Skeletal muscle satellite cell (primary cell): ENCODE data around the gene ADAMTS16.

Experiments
- H3K27me3 ChIP-seq: 2 replicates; pipeline ENCODE4 v1.7.0; 2013; ENCODE audit warnings: low read length; ENCODE audit not compliant: control insufficient read depth, insufficient read depth
- H3K36me3 ChIP-seq: 2 replicates; pipeline ENCODE4 v1.7.0; 2013; ENCODE audit warnings: mild to moderate bottlenecking, control low read depth, low read length; ENCODE audit not compliant: insufficient read depth
- H3K4me1 ChIP-seq: 2 replicates; pipeline ENCODE4 v1.7.0; 2013; ENCODE audit warnings: low read length; ENCODE audit not compliant: control insufficient read depth, insufficient read depth
- H3K4me2 ChIP-seq: 2 replicates; pipeline ENCODE4 v1.7.0; 2013; ENCODE audit warnings: mild to moderate bottlenecking, low read length
- H3K4me3 ChIP-seq: 2 replicates; pipeline ENCODE4 v1.7.0; 2013; ENCODE audit warnings: low read length
- H3K9ac ChIP-seq: 2 replicates; pipeline ENCODE4 v1.7.0; 2013; ENCODE audit warnings: mild to moderate bottlenecking, low read depth, low read length, moderate library complexity
- H3K9me3 ChIP-seq: replicated peaks from 2 replicates; pipeline ENCODE4 v1.7.0; 2013; ENCODE audit warnings: mild to moderate bottlenecking, control low read depth, low read length

The ADAMTS16 gene

GRCh38 chr5:5323551-5323950 lies 183.4 kb downstream of the ADAMTS16 start:
- Histone ChIP-seq H3K4me3 (no peak overlapping the region), H3K4me1 (peaks cover 7% of the 10 kb centered on the region), H3K9me3 (no peaks in the 10 kb centered on the region), H3K27me3 (peaks cover 27% of the 10 kb centered on the region), H3K4me2 (no peak overlapping the region), H3K9ac (no peak overlapping the region), H3K36me3 (no peaks in the 10 kb centered on the region)

DNA sequence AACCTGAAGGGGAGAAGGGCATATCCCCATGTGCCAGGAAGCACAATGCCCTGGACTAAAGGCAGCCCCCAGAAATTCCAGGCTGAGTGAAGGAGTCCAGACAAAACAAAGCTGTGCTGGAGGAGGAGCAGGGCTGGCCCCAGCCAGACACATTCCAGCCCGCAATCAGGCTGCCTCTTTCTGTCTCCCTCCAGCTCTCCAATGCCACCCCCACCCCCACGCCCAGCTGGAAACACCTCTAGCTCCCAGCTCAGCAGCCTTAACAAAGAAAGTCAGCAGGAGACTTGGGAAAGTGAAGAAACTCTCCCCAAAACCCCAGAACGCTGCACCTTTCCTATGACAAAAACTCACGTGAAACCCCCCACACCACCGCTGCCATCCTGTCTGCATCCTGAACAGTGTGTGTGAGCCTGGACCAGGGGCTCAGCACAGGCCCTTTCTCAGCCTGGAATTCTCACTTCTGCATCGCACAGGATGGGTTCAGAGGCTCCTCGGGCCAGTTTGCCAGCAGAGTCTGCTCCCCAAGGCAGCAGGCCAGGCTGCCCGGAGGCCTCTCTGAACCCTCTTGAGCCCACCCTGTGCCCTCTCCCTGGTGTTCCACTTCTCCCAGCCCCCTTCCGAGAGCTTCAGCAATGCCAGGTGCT lies 186.1 kb downstream of the ADAMTS16 start:
- Histone ChIP-seq H3K9me3 (no peaks in the 10 kb centered on the region), H3K4me2 (no peak overlapping the region), H3K36me3 (no peaks in the 10 kb centered on the region), H3K9ac (no peak overlapping the region), H3K27me3 (peaks cover 24% of the 10 kb centered on the region), H3K4me1 (no peaks in the 10 kb centered on the region), H3K4me3 (no peak overlapping the region)

DNA sequence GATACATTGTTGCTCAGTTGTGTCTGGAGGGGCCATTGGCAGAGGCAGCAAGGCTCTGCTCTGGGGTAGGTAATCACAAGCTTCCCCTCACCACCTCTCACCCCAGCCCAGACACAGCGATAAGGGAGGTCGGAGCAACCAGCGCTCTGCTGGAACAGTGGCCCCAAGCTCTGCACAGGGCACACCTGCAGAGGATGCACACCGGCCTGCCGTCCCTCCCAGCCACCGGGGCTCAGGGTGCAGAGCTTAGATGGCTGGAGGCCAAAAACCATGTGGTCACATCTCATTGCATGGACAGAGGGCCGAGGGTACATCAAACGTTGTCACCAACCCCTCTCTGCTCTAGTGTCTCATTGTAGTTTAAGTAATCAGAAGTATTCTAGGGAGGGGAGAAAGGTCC lies 187.0 kb downstream of the ADAMTS16 start:
- no peak overlapping the region for H3K4me3 ChIP-seq

GRCh38 chr5:5330728-5331452 lies 190.8 kb downstream of the ADAMTS16 start:
- Histone ChIP-seq H3K9me3 (no peaks in the 10 kb centered on the region), H3K9ac (no peak overlapping the region), H3K36me3 (no peaks in the 10 kb centered on the region), H3K4me3 (no peak overlapping the region), H3K4me1 (peaks cover 13% of the 10 kb centered on the region), H3K4me2 (no peak overlapping the region), H3K27me3 (peaks cover 14% of the 10 kb centered on the region)

More for the DNA sequence above, 187.0 kb downstream of the ADAMTS16 start:
- Histone ChIP-seq H3K9ac (no peak overlapping the region), H3K4me1 (no peaks in the 10 kb centered on the region), H3K9me3 (no peaks in the 10 kb centered on the region), H3K36me3 (no peaks in the 10 kb centered on the region), H3K4me2 (no peak overlapping the region), H3K27me3 (peaks cover 24% of the 10 kb centered on the region)

DNA sequence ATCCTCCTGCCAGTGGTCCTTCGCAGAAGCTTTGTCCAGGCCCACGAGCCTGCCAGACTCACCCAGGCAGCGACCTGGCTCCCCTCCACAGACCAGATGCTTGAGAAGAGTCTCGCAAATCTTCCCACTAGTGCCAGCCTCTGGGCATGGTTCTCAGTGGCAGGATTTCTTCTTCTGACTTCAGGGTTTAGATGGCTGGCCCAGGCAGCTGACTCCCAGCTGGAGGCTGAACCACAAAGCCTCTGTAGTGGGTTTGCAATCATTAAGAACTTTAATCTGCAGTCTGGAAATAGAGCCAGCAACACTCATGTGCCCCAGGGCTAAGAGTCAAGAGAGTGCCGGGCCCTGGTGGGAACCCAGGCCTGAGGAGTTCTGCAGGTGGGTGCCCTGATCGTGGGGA lies 191.7 kb downstream of the ADAMTS16 start:
- Histone ChIP-seq H3K9me3 (no peaks in the 10 kb centered on the region), H3K4me1 (peaks cover 23% of the 10 kb centered on the region), H3K27me3 (peaks cover 14% of the 10 kb centered on the region), H3K4me3 (no peak overlapping the region), H3K4me2 (no peak overlapping the region), H3K36me3 (no peaks in the 10 kb centered on the region), H3K9ac (no peak overlapping the region)

DNA sequence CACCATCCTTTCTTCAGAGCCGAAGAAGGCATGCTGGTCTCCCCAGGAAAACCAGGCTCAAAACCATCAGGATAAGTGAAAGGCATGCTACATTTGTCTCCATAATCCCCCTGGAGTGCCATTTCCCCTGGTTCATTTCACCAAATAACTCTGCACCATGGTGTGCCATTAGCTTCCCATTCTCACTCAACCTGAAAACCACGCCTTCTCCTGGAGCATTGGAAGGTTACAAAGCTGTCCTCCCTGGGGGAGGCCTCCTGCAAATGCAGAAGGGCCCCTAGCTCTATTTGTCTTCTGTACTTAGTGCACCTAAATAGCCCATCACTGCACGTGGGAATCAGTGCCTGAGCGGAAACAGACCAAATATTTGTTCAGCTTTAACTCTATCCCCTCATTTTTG lies 192.2 kb downstream of the ADAMTS16 start:
- no peaks in the 10 kb centered on the region for H3K36me3 ChIP-seq
- H3K4me3 ChIP-seq: no peak overlapping the region
- peaks cover 24% of the 10 kb centered on the region for H3K4me1 ChIP-seq
- H3K9me3 ChIP-seq: no peaks in the 10 kb centered on the region
- no peak overlapping the region for H3K9ac ChIP-seq
- no peak overlapping the region for H3K4me2 ChIP-seq
- H3K27me3 ChIP-seq: peaks cover 13% of the 10 kb centered on the region

DNA sequence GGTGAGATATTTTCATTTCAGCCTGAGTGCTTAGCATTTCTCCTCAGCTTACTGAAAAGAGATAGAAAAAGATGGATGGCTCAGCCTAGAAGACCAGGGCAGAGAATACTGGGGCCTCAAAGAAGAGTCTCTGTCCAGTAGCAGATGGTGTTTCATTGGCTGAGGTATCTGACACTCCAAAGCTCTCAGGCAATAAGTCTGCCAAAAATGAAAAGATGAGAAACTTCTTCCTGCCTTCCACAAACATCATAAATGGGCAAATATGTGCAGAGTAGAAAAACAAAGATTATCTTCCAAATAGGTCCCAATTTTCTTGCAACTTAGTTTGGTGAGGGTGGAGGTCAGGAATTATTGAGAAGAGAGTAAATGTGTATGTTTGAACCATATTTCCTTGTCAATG lies 195.0 kb downstream of the ADAMTS16 start:
- peaks cover 3% of the 10 kb centered on the region for H3K27me3 ChIP-seq
- H3K4me3 ChIP-seq: no peak overlapping the region
- peak overlapping the region; percentile 58 for H3K4me2 ChIP-seq

GRCh38 chr5:5335700-5336264 lies 195.7 kb downstream of the ADAMTS16 start:
- Histone ChIP-seq H3K4me2 (peak overlapping the region; percentile 58), H3K36me3 (no peaks in the 10 kb centered on the region), H3K4me3 (no peak overlapping the region), H3K9ac (peak overlapping the region; percentile 1), H3K27me3 (peaks cover under 1% of the 10 kb centered on the region), H3K9me3 (no peaks in the 10 kb centered on the region), H3K4me1 (peaks cover 37% of the 10 kb centered on the region)

More for the DNA sequence above, 195.0 kb downstream of the ADAMTS16 start:
- Histone ChIP-seq H3K9ac (no peak overlapping the region), H3K9me3 (no peaks in the 10 kb centered on the region), H3K36me3 (no peaks in the 10 kb centered on the region), H3K4me1 (peaks cover 32% of the 10 kb centered on the region)

DNA sequence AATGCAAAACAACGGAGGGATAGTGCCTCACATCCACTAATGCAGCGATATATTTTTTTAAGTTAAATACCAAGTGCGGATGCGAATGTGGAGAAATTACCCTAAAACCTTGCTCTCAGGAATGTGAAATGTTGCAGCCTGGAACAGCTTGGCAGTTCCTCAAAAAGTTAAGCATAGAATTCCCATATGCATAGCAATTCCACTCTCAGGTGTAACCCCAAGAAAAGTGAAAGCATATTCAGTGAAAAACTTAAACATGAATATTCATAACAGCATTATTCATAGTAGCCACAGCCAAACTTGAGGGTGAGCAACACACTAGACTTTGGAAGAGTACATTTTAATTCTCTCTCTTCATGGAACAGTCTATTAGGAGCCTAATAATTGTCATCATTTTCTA lies 199.1 kb downstream of the ADAMTS16 start:
- Histone ChIP-seq H3K4me3 (no peak overlapping the region), H3K9ac (no peak overlapping the region), H3K9me3 (no peaks in the 10 kb centered on the region), H3K4me1 (peaks cover 57% of the 10 kb centered on the region), H3K36me3 (no peaks in the 10 kb centered on the region), H3K4me2 (no peak overlapping the region), H3K27me3 (no peaks in the 10 kb centered on the region)

DNA sequence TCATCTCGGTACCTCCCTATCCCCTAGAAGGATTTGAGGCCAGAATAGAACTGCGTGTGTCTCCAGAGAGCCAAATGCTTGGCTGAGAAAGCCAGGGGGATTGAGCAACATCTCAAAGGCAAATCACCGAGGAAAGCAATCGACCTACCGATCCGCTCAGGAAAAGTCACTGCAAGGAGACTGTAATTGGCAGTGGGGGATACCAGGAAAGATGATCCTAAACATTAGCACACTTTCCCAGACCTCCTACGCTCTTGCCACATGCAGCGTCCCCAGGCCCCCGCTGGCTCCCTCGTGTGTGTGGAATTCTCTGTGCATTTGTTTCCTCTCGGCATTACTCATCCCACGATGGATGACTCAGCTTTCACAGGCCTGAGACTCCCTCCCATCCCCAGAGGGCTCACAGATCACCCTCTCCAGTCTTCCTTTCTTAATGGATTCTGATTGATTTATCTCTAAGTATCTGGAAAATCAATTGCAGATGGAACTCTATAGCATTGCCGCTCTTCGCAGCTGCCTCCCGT lies 200.1 kb downstream of the ADAMTS16 start:
- Histone ChIP-seq H3K4me2 (peak overlapping the region; percentile 67), H3K4me1 (peaks cover 50% of the 10 kb centered on the region), H3K36me3 (no peaks in the 10 kb centered on the region), H3K27me3 (no peaks in the 10 kb centered on the region), H3K9me3 (no peaks in the 10 kb centered on the region), H3K4me3 (peak overlapping the region; percentile 17), H3K9ac (peak overlapping the region; percentile 30)

DNA sequence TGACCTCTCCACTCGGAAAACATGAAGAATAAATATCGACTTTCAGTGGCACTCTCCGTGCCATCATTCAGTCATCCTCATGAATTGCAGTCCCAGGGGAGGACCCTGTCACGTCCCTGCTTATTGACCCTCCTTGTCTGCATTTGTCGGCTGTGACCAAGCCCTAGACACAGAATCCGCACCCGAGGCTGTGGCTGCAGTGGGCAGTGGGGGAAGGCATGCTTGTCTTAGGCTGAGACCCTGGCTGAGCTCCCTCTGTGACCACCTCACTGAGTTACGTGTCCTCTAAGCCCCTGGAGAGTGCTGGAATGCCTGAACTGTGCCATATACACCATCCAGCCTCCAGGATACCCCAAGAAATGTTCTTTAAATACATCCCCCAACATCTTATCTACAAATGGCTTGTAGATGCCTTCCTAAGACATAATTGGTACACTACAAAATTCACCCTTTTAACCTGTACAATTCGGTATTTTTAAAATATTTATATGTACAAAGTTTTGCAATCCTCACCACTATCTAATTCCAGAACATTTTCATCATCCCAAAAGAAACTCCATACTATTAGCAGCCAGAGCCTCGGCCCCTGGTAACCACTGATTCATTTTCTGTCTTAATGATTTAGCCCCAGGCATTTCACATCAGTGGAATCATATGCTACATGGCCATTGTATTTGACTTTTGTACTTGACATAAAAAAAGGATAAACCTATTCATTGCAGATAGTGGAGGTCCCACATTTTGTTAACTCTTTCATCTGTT lies 201.6 kb downstream of the ADAMTS16 start:
- peaks cover 35% of the 10 kb centered on the region for H3K4me1 ChIP-seq
- H3K9me3 ChIP-seq: no peaks in the 10 kb centered on the region
- H3K4me3 ChIP-seq: no peak overlapping the region
- no peak overlapping the region for H3K4me2 ChIP-seq
- no peak overlapping the region for H3K9ac ChIP-seq
- no peaks in the 10 kb centered on the region for H3K27me3 ChIP-seq
- H3K36me3 ChIP-seq: no peaks in the 10 kb centered on the region
